PC-9 (cell line): ENCODE measurements around the gene SPATA17.

Experiments used
- EZH2 ChIP-seq: fragments of 200-600 bp; sonication (generic); IDR thresholded peaks from 2 replicates; pipeline ENCODE4 v1.8.0; 2017; ENCODE audit warnings: antibody characterized with exemption, low read depth
- TF ChIP-seq, protein P1 (sequence below): fragments of 200-600 bp; sonication (generic); conservative IDR thresholded peaks from 2 replicates; pipeline ENCODE4 v1.6.1; 2017; ENCODE audit warnings: mixed run types, antibody characterized with exemption, mild to moderate bottlenecking, moderate library complexity

- TF ChIP-seq, protein P1, sequence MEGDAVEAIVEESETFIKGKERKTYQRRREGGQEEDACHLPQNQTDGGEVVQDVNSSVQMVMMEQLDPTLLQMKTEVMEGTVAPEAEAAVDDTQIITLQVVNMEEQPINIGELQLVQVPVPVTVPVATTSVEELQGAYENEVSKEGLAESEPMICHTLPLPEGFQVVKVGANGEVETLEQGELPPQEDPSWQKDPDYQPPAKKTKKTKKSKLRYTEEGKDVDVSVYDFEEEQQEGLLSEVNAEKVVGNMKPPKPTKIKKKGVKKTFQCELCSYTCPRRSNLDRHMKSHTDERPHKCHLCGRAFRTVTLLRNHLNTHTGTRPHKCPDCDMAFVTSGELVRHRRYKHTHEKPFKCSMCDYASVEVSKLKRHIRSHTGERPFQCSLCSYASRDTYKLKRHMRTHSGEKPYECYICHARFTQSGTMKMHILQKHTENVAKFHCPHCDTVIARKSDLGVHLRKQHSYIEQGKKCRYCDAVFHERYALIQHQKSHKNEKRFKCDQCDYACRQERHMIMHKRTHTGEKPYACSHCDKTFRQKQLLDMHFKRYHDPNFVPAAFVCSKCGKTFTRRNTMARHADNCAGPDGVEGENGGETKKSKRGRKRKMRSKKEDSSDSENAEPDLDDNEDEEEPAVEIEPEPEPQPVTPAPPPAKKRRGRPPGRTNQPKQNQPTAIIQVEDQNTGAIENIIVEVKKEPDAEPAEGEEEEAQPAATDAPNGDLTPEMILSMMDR: no peak
- no peak for TF ChIP-seq EZH2
Measured at GRCh38 chr1:217620814-217621213, 10.3 kb upstream of the SPATA17 start.
